ENCODE data around the gene NUP93.

Gene NUP93

GRCh38 chr16:56812884-56813283 is 83.0 kb downstream of the NUP93 start:
- no peak overlapping the region for H3K27ac ChIP-seq (ENCODE audit: low read length)
- H4K20me1 ChIP-seq (ENCODE audit: insufficient read depth, low read length), result peaks cover 3% of the 10 kb centered on the region; the same call in 1 of the 2 replicates
- H3K9ac ChIP-seq (ENCODE audit: low read depth, low read length), result no peak overlapping the region
- no peak for DNase-seq
- no peaks in the 10 kb centered on the region for H3K9me3 ChIP-seq (ENCODE audit: insufficient read depth, low read length, severe bottlenecking)
- H3K79me2 ChIP-seq (ENCODE audit: insufficient read depth, low read length), result 0 out of 2 replicates have a peak, but pooled peaks cover 3% of the 10 kb centered on the region
- peaks cover 26% of the 10 kb centered on the region; the same call in 1 of the 2 replicates for H3K36me3 ChIP-seq (ENCODE audit: insufficient read depth, low read length)
- H2AFZ ChIP-seq (ENCODE audit: low read depth, low read length), result no peak overlapping the region
- ATAC-seq (ENCODE audit: insufficient read depth, low read depth), result no peak
- H3K27me3 ChIP-seq (ENCODE audit: insufficient read depth, low read length, poor library complexity), result no peaks in the 10 kb centered on the region
- TF ChIP-seq EZH2 (IDR thresholded peaks at IDR 0.05; ENCODE audit: borderline replicate concordance, low read depth, low read length, severe bottlenecking), result no peak
- no peak for TF ChIP-seq CTCF (IDR thresholded peaks at IDR 0.05; ENCODE audit: borderline replicate concordance, extremely low read depth, low read length, poor library complexity, severe bottlenecking)
- no peaks in the 10 kb centered on the region for H3K4me1 ChIP-seq (ENCODE audit: insufficient read depth, low read length)
- no peak overlapping the region for H3K4me3 ChIP-seq (ENCODE audit: low read depth in 1 of 2, low read length in 2 of 2)
- H3K4me2 ChIP-seq (ENCODE audit: insufficient read depth, low read length), result no peak overlapping the region

DNA sequence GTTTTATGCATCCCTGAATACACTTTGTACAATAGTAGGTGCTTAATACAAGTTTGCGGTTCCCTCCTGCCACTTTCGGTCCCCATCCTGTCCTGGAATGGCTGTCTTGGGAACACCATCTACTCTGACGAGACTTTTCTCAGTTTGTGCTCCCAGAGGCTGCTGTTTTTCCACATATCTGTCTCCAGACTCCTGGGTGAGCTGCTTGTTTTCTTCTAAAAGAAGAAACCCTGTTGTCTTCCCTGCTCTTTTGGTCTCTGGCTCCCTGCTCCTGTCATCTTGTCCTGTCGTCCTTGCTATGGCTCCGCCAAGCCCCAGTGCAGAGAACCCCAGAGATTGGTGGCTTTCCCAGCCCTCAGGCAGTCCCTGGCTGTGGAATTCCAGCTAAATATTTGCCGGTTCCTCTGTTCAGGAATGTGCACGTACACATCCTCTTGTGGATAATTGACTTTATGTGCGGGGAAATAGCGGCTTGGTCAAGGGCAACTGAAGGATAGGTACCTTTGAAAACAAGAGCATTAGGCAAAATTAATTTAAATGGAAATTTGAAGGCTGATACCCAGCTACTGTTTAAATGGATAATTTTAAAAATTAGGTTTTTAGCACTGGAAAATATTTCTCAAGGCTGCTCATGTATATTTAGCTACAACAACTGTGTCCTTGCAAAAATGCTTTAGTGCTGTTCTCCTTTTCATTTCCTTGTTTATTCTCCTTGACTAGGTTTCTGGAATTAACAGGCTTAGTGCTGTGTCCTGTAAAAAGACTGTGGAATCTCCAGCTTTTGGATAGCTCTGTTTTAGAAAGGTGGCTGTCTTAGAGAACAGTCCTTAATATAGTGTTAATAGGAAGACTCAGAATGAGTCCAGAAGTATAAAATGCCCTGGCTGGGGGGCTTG is 84.9 kb downstream of the NUP93 start:
- ATAC-seq (ENCODE audit: insufficient read depth, low read depth) (no peak), DNase-seq (no peak)
- Histone ChIP-seq H3K27me3 (ENCODE audit: insufficient read depth, low read length, poor library complexity) (no peaks in the 10 kb centered on the region), H2AFZ (ENCODE audit: low read depth, low read length) (no peak overlapping the region), H3K27ac (ENCODE audit: low read length) (no peak overlapping the region), H3K4me2 (ENCODE audit: insufficient read depth, low read length) (no peak overlapping the region), H3K36me3 (ENCODE audit: insufficient read depth, low read length) (peaks cover 34% of the 10 kb centered on the region), H4K20me1 (ENCODE audit: insufficient read depth, low read length) (peaks cover 3% of the 10 kb centered on the region; the same call in 1 of the 2 replicates), H3K9ac (ENCODE audit: low read depth, low read length) (no peak overlapping the region), H3K4me3 (ENCODE audit: low read depth in 1 of 2, low read length in 2 of 2) (no peak overlapping the region), H3K4me1 (ENCODE audit: insufficient read depth, low read length) (no peaks in the 10 kb centered on the region), H3K79me2 (ENCODE audit: insufficient read depth, low read length) (0 out of 2 replicates have a peak, but pooled peaks cover 3% of the 10 kb centered on the region), H3K9me3 (ENCODE audit: insufficient read depth, low read length, severe bottlenecking) (no peaks in the 10 kb centered on the region)
- TF ChIP-seq CTCF (IDR thresholded peaks at IDR 0.05; ENCODE audit: borderline replicate concordance, extremely low read depth, low read length, poor library complexity, severe bottlenecking) (no peak), EZH2 (IDR thresholded peaks at IDR 0.05; ENCODE audit: borderline replicate concordance, low read depth, low read length, severe bottlenecking) (no peak)

- Histone ChIP-seq H3K27me3 (ENCODE audit: insufficient read depth, low read length, poor library complexity) (no peaks in the 10 kb centered on the region), H3K27ac (ENCODE audit: low read length) (no peak overlapping the region), H3K36me3 (ENCODE audit: insufficient read depth, low read length) (peaks cover 44% of the 10 kb centered on the region), H3K9me3 (ENCODE audit: insufficient read depth, low read length, severe bottlenecking) (no peaks in the 10 kb centered on the region), H2AFZ (ENCODE audit: low read depth, low read length) (no peak overlapping the region), H3K9ac (ENCODE audit: low read depth, low read length) (no peak overlapping the region), H3K4me3 (ENCODE audit: low read depth in 1 of 2, low read length in 2 of 2) (no peak overlapping the region), H3K4me1 (ENCODE audit: insufficient read depth, low read length) (no peaks in the 10 kb centered on the region), H3K79me2 (ENCODE audit: insufficient read depth, low read length) (0 out of 2 replicates have a peak, but pooled peaks cover 3% of the 10 kb centered on the region), H4K20me1 (ENCODE audit: insufficient read depth, low read length) (peaks cover 3% of the 10 kb centered on the region; the same call in 1 of the 2 replicates), H3K4me2 (ENCODE audit: insufficient read depth, low read length) (no peak overlapping the region)
- DNase-seq (no peak), ATAC-seq (ENCODE audit: insufficient read depth, low read depth) (no peak)
- TF ChIP-seq CTCF (IDR thresholded peaks at IDR 0.05; ENCODE audit: borderline replicate concordance, extremely low read depth, low read length, poor library complexity, severe bottlenecking) (no peak), EZH2 (IDR thresholded peaks at IDR 0.05; ENCODE audit: borderline replicate concordance, low read depth, low read length, severe bottlenecking) (no peak)
These were observed 85.8 kb downstream of the NUP93 start for GRCh38 chr16:56815721-56816120.

Data from DND-41 (cell line).